Right lobe of liver (tissue), 6 donors: ENCODE results near the gene CXCL1. TPM values are rescaled to one million over a fixed set of nuclear protein-coding genes. Genes with fewer than 3 reads are reported as not detected.
A peak's percentile ranks its signal among the peaks of the same experiment; 100 is the strongest.

ENCODE experiments used
- ATAC-seq, 4 donors: fragments of 200-7000 bp; cut with Tn5 transposase; one replicate each; pipeline ENCODE4 v1.9.1; 2020; ENCODE audit warnings: mild to moderate bottlenecking in 4 of 4, moderate library complexity in 4 of 4
- DNase-seq, 3 donors: peaks; one replicate each; pipeline ENCODE4 v3.0.0-alpha.2; 2020
- H3K27ac ChIP-seq, 3 donors: fragments of 200-600 bp; one replicate each; pipeline ENCODE4 v1.8.0; 2022
- H3K27me3 ChIP-seq, 2 donors: fragments of 200-600 bp; one replicate each; pipeline ENCODE4 v1.8.0; 2022
- H3K36me3 ChIP-seq, 4 donors: fragments of 200-600 bp; sonication (generic) in 1 of 4; one replicate each; pipeline versions ENCODE4 v1.5.1 to v1.8.0; 2017 to 2022; ENCODE audit warnings: control low read depth in 1 of 4
- H3K4me1 ChIP-seq, 4 donors: fragments of 200-600 bp; sonication (generic) in 1 of 4; one replicate each; pipeline versions ENCODE4 v1.5.1 to v1.8.0; 2017 to 2022; ENCODE audit warnings: control low read depth in 1 of 4
- H3K4me3 ChIP-seq, 3 donors: fragments of 200-600 bp; one replicate each; pipeline ENCODE4 v1.8.0; 2022
- H3K9me3 ChIP-seq, 4 donors: fragments of 200-600 bp; sonication (generic) in 1 of 4; one replicate each; pipeline versions ENCODE4 v1.5.1 to v1.8.0; 2017 to 2022; ENCODE audit warnings: control low read depth in 1 of 4
- CTCF ChIP-seq, 4 donors: fragments of 200-600 bp in 3 of 4; fragments of 450-650 bp in 1 of 4; IDR thresholded peaks; one replicate each; pipeline versions ENCODE4 v1.5.1 to v1.8.0; 2016 to 2022; ENCODE audit warnings: antibody characterized with exemption in 4 of 4, mild to moderate bottlenecking in 2 of 4
- POLR2A ChIP-seq: fragments of 450-650 bp; IDR thresholded peaks from one replicate; pipeline ENCODE4 v1.6.1; 2017; ENCODE audit warnings: antibody characterized with exemption, mild to moderate bottlenecking
- WGBS: methylation state at CpG from one replicate; pipeline ENCODE4 v1.1.6; 2018; ENCODE audit warnings: low coverage, low lambda C conversion rate; ENCODE audit not compliant: insufficient coverage; ENCODE audit errors: missing lambda C conversion rate; 5-methylcytosine and 5-hydroxymethylcytosine counted together
- intact Hi-C, 2 donors: fragments of 100-400 bp; cut with DNase I; formaldehyde crosslinking; loops; one replicate each; pipeline versions ENCODE4 v1.11.2 to v1.14.1; 2022
- total RNA-seq, 6 experiments: library from RNA; depleted of rRNA in 2 of 6; stranded (reverse); fragments of >200 nt in 2 of 6; fragmentation: NEBNext Ultra II Directional in 3 of 6; extraction: Animal tissue kit (Norgen Biotek cat#: 25700) in 3 of 6; gene quantifications; one replicate each; pipeline versions ENCODE4 v1.1.0 to v1.2.4, GENCODE V29; 2016 to 2023
- donor health status: DM: no; HTN: yes; CAD: no.
- donor health status: DM: no; HTN: no; CAD: no.
- donor health status: DM: no; HTN: no; CAD: no.
- donor health status: DM: no; HTN: yes; CAD: no.
- donor health status: DM: no; HTN: yes; CAD: no.

Gene CXCL1
- total RNA-seq, 6 experiments from 2014 or later: 0.42 to 33.1 (median 4.3) TPM

GRCh38 chr4:73872316-73873108, 3.3 kb downstream of the CXCL1 start:
- no peak overlapping the region for H3K27ac ChIP-seq
- H3K27me3 ChIP-seq: no peaks in the 10 kb centered on the region
- no peak for TF ChIP-seq CTCF (IDR thresholded peaks at IDR 0.05)
- TF ChIP-seq POLR2A: no peak
- DNase-seq (no peak), ATAC-seq (peak; percentile 28 to 48 (median 36))
- H3K4me1 ChIP-seq: peaks cover 0 to 6% (median 0%) of the 10 kb centered on the region in 4 donors
- H3K4me3 ChIP-seq: no peak overlapping the region
- no peaks in the 10 kb centered on the region for H3K9me3 ChIP-seq
- intact Hi-C loops: no loop called here
- 46% methylated on average over 2 of the region's 2 CpGs for WGBS
- no peaks in the 10 kb centered on the region for H3K36me3 ChIP-seq

GRCh38 chr4:73874386-73874785, 5.2 kb downstream of the CXCL1 start:
- TF ChIP-seq CTCF (IDR thresholded peaks at IDR 0.05) (no peak), POLR2A (no peak)
- H3K4me1 ChIP-seq: peaks cover 0 to 4% (median 0%) of the 10 kb centered on the region in 4 donors
- WGBS: 48% methylated on average over 2 of the region's 2 CpGs
- no peaks in the 10 kb centered on the region for H3K9me3 ChIP-seq
- H3K4me3 ChIP-seq: no peak overlapping the region
- ATAC-seq: no peak
- no peak overlapping the region for H3K27ac ChIP-seq
- H3K27me3 ChIP-seq: no peaks in the 10 kb centered on the region
- H3K36me3 ChIP-seq: no peaks in the 10 kb centered on the region
- DNase-seq: no peak
- intact Hi-C loops: no loop called here

GRCh38 chr4:73875401-73875800, 6.2 kb downstream of the CXCL1 start:
- ATAC-seq (no peak), DNase-seq (no peak)
- Histone ChIP-seq H3K9me3 (no peaks in the 10 kb centered on the region), H3K27me3 (no peaks in the 10 kb centered on the region), H3K27ac (no peak overlapping the region), H3K4me3 (no peak overlapping the region), H3K36me3 (no peaks in the 10 kb centered on the region), H3K4me1 (no peaks in the 10 kb centered on the region)
- 92% methylated on average over 1 of the region's 1 CpG for WGBS
- TF ChIP-seq POLR2A (no peak), CTCF (IDR thresholded peaks at IDR 0.05) (no peak)
- intact Hi-C loops: no loop called here

GRCh38 chr4:73883306-73883705, 14.1 kb downstream of the CXCL1 start:
- ATAC-seq (no peak), DNase-seq (no peak)
- WGBS: 27% methylated on average over 1 of the region's 1 CpG
- H3K27ac ChIP-seq: no peak overlapping the region
- H3K9me3 ChIP-seq: no peaks in the 10 kb centered on the region
- intact Hi-C loops: no loop called here
- H3K4me1 ChIP-seq: no peaks in the 10 kb centered on the region
- H3K27me3 ChIP-seq: no peaks in the 10 kb centered on the region
- no peaks in the 10 kb centered on the region for H3K36me3 ChIP-seq
- no peak for TF ChIP-seq CTCF (IDR thresholded peaks at IDR 0.05)
- TF ChIP-seq POLR2A: no peak
- H3K4me3 ChIP-seq: no peak overlapping the region
